GM12878 (cell line): ENCODE data around the gene RNF167. TPM values are rescaled to one million over a fixed set of nuclear protein-coding genes. Genes with fewer than 3 reads are reported as not detected.

Experiments used
- ATAC-seq: fragments of 200-7000 bp; cut with Tn5 transposase; 3 replicates; pipeline ENCODE4 v1.9.1; 2020; ENCODE audit warnings: mild to moderate bottlenecking, moderate library complexity
- BruUV-seq: library from RNA; stranded (reverse); fragments of 400-500 nt; replicated peaks from 2 replicates; lab custom pipeline; 2021; lab: Mats Ljungman, UMichigan
- CTCF ChIA-PET: fragments of 300-600 bp; sonication (Branson Sonifier 250); formaldehyde crosslinking; extraction: SDS; loops from one replicate; lab custom pipeline; 2021; ENCODE audit warnings: inconsistent platforms; lab: Yijun Ruan, JAX
- POLR2A ChIA-PET: fragments of 350-600 bp; formaldehyde crosslinking; extraction: SDS; loops from one replicate; lab custom pipeline; 2021; ENCODE audit warnings: inconsistent platforms; lab: Charles Lee
- RAD21 ChIA-PET: fragments of 300-600 bp; sonication (Branson Sonifier 250); formaldehyde crosslinking; loops from one replicate; lab custom pipeline; 2023; ENCODE audit warnings: antibody characterized with exemption; ENCODE audit not compliant: unreplicated experiment; lab: Charles Lee
- SMC1A ChIA-PET: fragments of 300-600 bp; sonication (Branson Sonifier 250); formaldehyde crosslinking; loops from one replicate; lab custom pipeline; 2023; ENCODE audit not compliant: unreplicated experiment, uncharacterized antibody; lab: Charles Lee
- DNase-seq: peaks from one replicate; pipeline ENCODE4 v3.0.0-alpha.2; 2011; ENCODE audit warnings: low read depth, low spot score
- FAIRE-seq: peaks from 3 replicates; lab custom pipeline; 2011; peaks lifted over from hg19 to GRCh38; lab: Jason Lieb, UNC
- H2AFZ ChIP-seq: 2 replicates; pipeline ENCODE4 v1.6.0; 2011; ENCODE audit warnings: low read depth, low read length, control low read depth; ENCODE audit not compliant: control insufficient read depth
- H3K27ac ChIP-seq: 2 replicates; pipeline ENCODE4 v1.5.1; 2011; ENCODE audit warnings: control low read depth; ENCODE audit not compliant: control insufficient read depth, insufficient read depth
- H3K27me3 ChIP-seq, 2 experiments: replicated peaks in 1 of 2; 2 replicates each; pipeline versions ENCODE4 v1.6.0 to v1.6.1; 2011; ENCODE audit warnings: low read length in 1 of 2; ENCODE audit not compliant: control insufficient read depth in 2 of 2, insufficient read depth in 2 of 2
- H3K36me3 ChIP-seq, 2 experiments: 2 replicates each; pipeline ENCODE4 v1.5.1; 2011; ENCODE audit warnings: low read length in 1 of 2; ENCODE audit not compliant: control insufficient read depth in 2 of 2, insufficient read depth in 2 of 2
- H3K4me1 ChIP-seq: 2 replicates; pipeline ENCODE4 v1.6.1; 2011; ENCODE audit warnings: mild to moderate bottlenecking, low read length, moderate library complexity, mixed read lengths; ENCODE audit not compliant: control insufficient read depth, insufficient read depth
- H3K4me2 ChIP-seq: 2 replicates; pipeline ENCODE4 v1.6.0; 2011; ENCODE audit warnings: control low read depth; ENCODE audit not compliant: control insufficient read depth, insufficient read depth
- H3K4me3 ChIP-seq: fragments of 200-600 bp; sonication (generic); 2 replicates; pipeline ENCODE4 v1.5.1; 2016
- H3K79me2 ChIP-seq: 2 replicates; pipeline ENCODE4 v1.6.0; 2011; ENCODE audit warnings: low read length; ENCODE audit not compliant: control insufficient read depth, insufficient read depth
- H3K9ac ChIP-seq: 2 replicates; pipeline ENCODE4 v1.8.0; 2011; ENCODE audit warnings: low read length, control low read depth, mixed read lengths; ENCODE audit not compliant: control insufficient read depth, insufficient read depth
- H3K9me3 ChIP-seq: replicated peaks from 3 replicates; pipeline ENCODE4 v1.5.1; 2011; ENCODE audit warnings: mild to moderate bottlenecking, low read length; ENCODE audit not compliant: control insufficient read depth, insufficient read depth
- H4K20me1 ChIP-seq: 2 replicates; pipeline ENCODE4 v1.6.0; 2011; ENCODE audit not compliant: control insufficient read depth, insufficient read depth
- TBL1XR1 ChIP-seq: IDR thresholded peaks from 2 replicates; pipeline ENCODE4 v1.6.1; 2012; ENCODE audit warnings: low read depth, low read length, improper control_type of control experiment
- WGBS: methylation state at CpG from one replicate; pipeline ENCODE4 v1.1.6; 2016; ENCODE audit warnings: low lambda C conversion rate; ENCODE audit not compliant: insufficient replicate concordance, insufficient coverage; ENCODE audit errors: missing lambda C conversion rate; 5-methylcytosine and 5-hydroxymethylcytosine counted together
- in situ Hi-C: fragments of 300-500 bp; cut with MboI; formaldehyde crosslinking; loops from 9 replicates; pipeline ENCODE4 v1.14.3; 2018; ENCODE audit warnings: mixed read lengths
- intact Hi-C: fragments of 100-400 bp; cut with micrococcal nuclease; formaldehyde crosslinking; loops from one replicate; pipeline ENCODE4 v1.14.2; 2022; ENCODE audit not compliant: unreplicated experiment
- polyA plus RNA-seq, 11 experiments: library from polyadenylated mRNA; depleted of rRNA in 4 of 11; unstranded in 6 of 11; stranded (reverse) in 5 of 11; fragments of >200 nt; fragmentation: Nextera tagmentation in 4 of 11; fragmentation: Illumina TruSeq in 1 of 11; extraction: Ambion mirVana in 4 of 11; extraction: Trizol in 1 of 11; gene quantifications; 1 replicate in 1 of 11; 2 replicates in 10 of 11; pipeline versions ENCODE4 v1.2.1 to v1.2.3, GENCODE V29; 2011 to 2016; ENCODE audit warnings: inconsistent platforms in 2 of 11, missing spikeins in 2 of 11, low read depth in 1 of 11
- total RNA-seq, 4 experiments: library from RNA; depleted of rRNA in 3 of 4; stranded (reverse); fragments of >200 nt in 3 of 4; fragmentation: Illumina TruSeq in 1 of 4; extraction: Trizol in 1 of 4; gene quantifications; 2 replicates each; pipeline versions ENCODE4 v1.2.1 to v1.2.3, GENCODE V29; 2013 to 2021
- TF ChIP-seq, protein P1 (sequence below): fragments of 450-650 bp; IDR thresholded peaks from 2 replicates; pipeline ENCODE4 v1.6.1; 2016; ENCODE audit warnings: mild to moderate bottlenecking

RNF167 gene
- total and polyA plus RNA-seq, 10 of the 15 experiments (the other 5 are each of a cell fraction or from before 2014, with no cell fraction given) = 33.6 to 147 (median 57.6) TPM

- peak overlapping the region; percentile 98 for H3K9ac ChIP-seq
- BruUV-seq = TSS peak; percentile 26
- DNase-seq (no peak), FAIRE-seq (no peak), ATAC-seq (peak; percentile 2; the same call in 1 of the 3 replicates)
- POLR2A ChIA-PET = interaction anchor here (0.6 to 17.5 kb wide), 13 partner anchors 10 to 1504 kb away, joined by 3 to 272 read pairs (median 4); partner anchors contain the start of genes CAMTA2, CHRNE, DERL2 and ENO3
- H3K27ac ChIP-seq = peak overlapping the region; percentile 97
- intact Hi-C loops = no loop called here
- in situ Hi-C loops = no loop called here
- H3K79me2 ChIP-seq = peaks cover 57% of the 10 kb centered on the region
- H3K27me3 ChIP-seq = no peaks in the 10 kb centered on the region
- peaks cover 12 to 25% of the 10 kb centered on the region in 2 experiments for H3K36me3 ChIP-seq
- TF ChIP-seq TBL1XR1 = no peak
- TF ChIP-seq, protein P1, sequence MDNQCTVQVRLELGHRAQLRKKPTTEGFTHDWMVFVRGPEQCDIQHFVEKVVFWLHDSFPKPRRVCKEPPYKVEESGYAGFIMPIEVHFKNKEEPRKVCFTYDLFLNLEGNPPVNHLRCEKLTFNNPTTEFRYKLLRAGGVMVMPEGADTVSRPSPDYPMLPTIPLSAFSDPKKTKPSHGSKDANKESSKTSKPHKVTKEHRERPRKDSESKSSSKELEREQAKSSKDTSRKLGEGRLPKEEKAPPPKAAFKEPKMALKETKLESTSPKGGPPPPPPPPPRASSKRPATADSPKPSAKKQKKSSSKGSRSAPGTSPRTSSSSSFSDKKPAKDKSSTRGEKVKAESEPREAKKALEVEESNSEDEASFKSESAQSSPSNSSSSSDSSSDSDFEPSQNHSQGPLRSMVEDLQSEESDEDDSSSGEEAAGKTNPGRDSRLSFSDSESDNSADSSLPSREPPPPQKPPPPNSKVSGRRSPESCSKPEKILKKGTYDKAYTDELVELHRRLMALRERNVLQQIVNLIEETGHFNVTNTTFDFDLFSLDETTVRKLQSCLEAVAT = peak; percentile 66
- TF ChIP-seq, all 136 proteins: peak for 1
- Histone ChIP-seq H2AFZ (peak overlapping the region; percentile 77), H4K20me1 (no peaks in the 10 kb centered on the region), H3K4me1 (peaks cover 38% of the 10 kb centered on the region), H3K9me3 (no peaks in the 10 kb centered on the region), H3K4me2 (peak overlapping the region; percentile 98), H3K4me3 (peak overlapping the region; percentile 92)
- ChIA-PET RAD21 (interaction anchor here (1.2 to 2.8 kb wide), 5 partner anchors 9 to 229 kb away, joined by 4 to 31 read pairs (median 12); partner anchors contain the start of genes ARRB2, PFN1 and SPAG7), SMC1A (interaction anchor here (0.8 to 4.5 kb wide), 10 partner anchors 13 to 317 kb away, joined by 3 to 38 read pairs (median 4); partner anchors contain the start of genes CAMTA2, CHRNE, ENO3 and SPAG7), CTCF (interaction anchor here (1.1 to 3.5 kb wide), 10 partner anchors 13 to 206 kb away, joined by 3 to 28 read pairs (median 4); partner anchors contain the start of genes C17orf107, CHRNE, ENO3 and SPAG7)
- 25% methylated on average over 19 of the region's 19 CpGs for WGBS
Measured at GRCh38 chr17:4938688-4939545, 1.2 kb upstream of the RNF167 start.
